GM18907 (cell line): ENCODE data around the gene KRTAP9-2.
"Not testable (repeated sequence)": the region's sequence is repeated elsewhere in the genome, so short reads cannot be mapped to it uniquely, and the experiment has no call there.

Source experiments
- ATAC-seq: cut with Tn5 transposase; IDR thresholded peaks from one replicate; pipeline ENCODE4 v1.9.1; 2021; ENCODE audit warnings: mild to moderate bottlenecking, moderate library complexity; ENCODE audit not compliant: unreplicated experiment

KRTAP9-2 gene

GRCh38 chr17:41226598-41227095, at the start of gene KRTAP9-2:
Gene KRTAP9-2, plus strand, starts transcription at chr17:41226648. Its CDS starts 7 bp downstream, at chr17:41226655.
- ATAC-seq: not testable (repeated sequence)

GRCh38 chr17:41176744-41177387, 49.6 kb upstream of the KRTAP9-2 start:
- no peak for ATAC-seq

- ATAC-seq: no peak
Observed at GRCh38 chr17:41177727-41178271, 48.6 kb upstream of the KRTAP9-2 start, which contains the start of gene KRTAP4-2. Gene KRTAP4-2, minus strand, starts transcription at chr17:41178221. Its CDS starts 57 bp downstream, at chr17:41178164.

GRCh38 chr17:41178341-41178740, 48.1 kb upstream of the KRTAP9-2 start:
- no peak for ATAC-seq

GRCh38 chr17:41178843-41179616, 47.4 kb upstream of the KRTAP9-2 start:
- no peak for ATAC-seq

GRCh38 chr17:41184480-41184961, 41.9 kb upstream of the KRTAP9-2 start, which contains the start of gene KRTAP4-1:
Gene KRTAP4-1, minus strand, starts transcription at chr17:41184911. Its CDS starts 57 bp downstream, at chr17:41184854.
- ATAC-seq: no peak

- ATAC-seq: no peak
Observed at GRCh38 chr17:41185001-41185400, 41.4 kb upstream of the KRTAP9-2 start.

- ATAC-seq: no peak
Observed at GRCh38 chr17:41186872-41187271, 39.6 kb upstream of the KRTAP9-2 start.

- ATAC-seq: not testable (repeated sequence)
Observed at GRCh38 chr17:41189837-41190318, 36.6 kb upstream of the KRTAP9-2 start, which contains the start of gene KRTAP9-1. Gene KRTAP9-1, plus strand, starts transcription at chr17:41189887. Its CDS starts 0 bp downstream, at chr17:41189887.

GRCh38 chr17:41190328-41190727, 36.1 kb upstream of the KRTAP9-2 start:
- ATAC-seq: no peak

- ATAC-seq: no peak
Observed at GRCh38 chr17:41196068-41196467, 30.4 kb upstream of the KRTAP9-2 start.

- no peak for ATAC-seq
Observed at GRCh38 chr17:41199421-41200078, 26.9 kb upstream of the KRTAP9-2 start.

GRCh38 chr17:41211845-41212466, 14.5 kb upstream of the KRTAP9-2 start:
- ATAC-seq: no peak

GRCh38 chr17:41212524-41213169, 13.8 kb upstream of the KRTAP9-2 start:
- ATAC-seq: no peak

- no peak for ATAC-seq
Observed at GRCh38 chr17:41215681-41216080, 10.8 kb upstream of the KRTAP9-2 start.

GRCh38 chr17:41223821-41224220, 2.6 kb upstream of the KRTAP9-2 start:
- no peak for ATAC-seq

GRCh38 chr17:41226051-41226450, 397 bp upstream of the KRTAP9-2 start:
- ATAC-seq: no peak

GRCh38 chr17:41230094-41230493, 3.6 kb downstream of the KRTAP9-2 start:
- ATAC-seq: no peak

GRCh38 chr17:41231731-41232130, 5.3 kb downstream of the KRTAP9-2 start:
- no peak for ATAC-seq
